HG02885 (cell line): ENCODE data around the gene C1D.
A peak's percentile ranks its signal among the peaks of the same experiment; 100 is the strongest.
"Not testable (repeated sequence)": the region's sequence is repeated elsewhere in the genome, so short reads cannot be mapped to it uniquely, and the experiment has no call there.

ENCODE experiments used
- ATAC-seq: cut with Tn5 transposase; IDR thresholded peaks from one replicate; pipeline ENCODE4 v1.9.1; 2021; ENCODE audit warnings: mild to moderate bottlenecking; ENCODE audit not compliant: unreplicated experiment, poor library complexity

C1D gene

GRCh38 chr2:68062680-68063387, at the start of gene C1D:
TSS of gene C1D (minus strand) at chr2:68063004. CDS start at chr2:68047310, 15,694 bp downstream.
- peak; percentile 97 for ATAC-seq

GRCh38 chr2:68110102-68110501, 47.3 kb upstream of the C1D start:
- peak; percentile 92 for ATAC-seq

GRCh38 chr2:68108120-68108519, 45.3 kb upstream of the C1D start:
- no peak for ATAC-seq

- no peak for ATAC-seq
Measured at GRCh38 chr2:68107475-68107874, 44.7 kb upstream of the C1D start.

GRCh38 chr2:68104111-68104835, 41.5 kb upstream of the C1D start:
- no peak for ATAC-seq

- ATAC-seq: no peak
Measured at GRCh38 chr2:68103709-68104055, 40.9 kb upstream of the C1D start.

- ATAC-seq: no peak
Measured at GRCh38 chr2:68103030-68103708, 40.4 kb upstream of the C1D start.

GRCh38 chr2:68100189-68100588, 37.4 kb upstream of the C1D start:
- no peak for ATAC-seq

GRCh38 chr2:68099260-68099659, 36.5 kb upstream of the C1D start:
- ATAC-seq: no peak

GRCh38 chr2:68098291-68098797, 35.5 kb upstream of the C1D start:
- ATAC-seq: no peak

- ATAC-seq: no peak
Measured at GRCh38 chr2:68094111-68094510, 31.3 kb upstream of the C1D start.

- no peak for ATAC-seq
Measured at GRCh38 chr2:68093634-68094033, 30.8 kb upstream of the C1D start.

GRCh38 chr2:68091439-68092034, 28.7 kb upstream of the C1D start:
- no peak for ATAC-seq

- ATAC-seq: no peak
Measured at GRCh38 chr2:68089961-68090360, 27.2 kb upstream of the C1D start.

- ATAC-seq: no peak
Measured at GRCh38 chr2:68088940-68089339, 26.1 kb upstream of the C1D start.

- no peak for ATAC-seq
Measured at GRCh38 chr2:68086166-68086565, 23.4 kb upstream of the C1D start.

GRCh38 chr2:68083346-68083745, 20.5 kb upstream of the C1D start:
- ATAC-seq: peak; percentile 81

- ATAC-seq: no peak
Measured at GRCh38 chr2:68074050-68074449, 11.2 kb upstream of the C1D start.

GRCh38 chr2:68063797-68064646, 1.2 kb upstream of the C1D start:
- not testable (repeated sequence) for ATAC-seq

GRCh38 chr2:68060652-68061051, 2.2 kb downstream of the C1D start:
- ATAC-seq: no peak
